Sigmoid colon (tissue), 4 donors: Measurements from ENCODE around the gene TRIM33.

Experiments
- EP300 ChIP-seq, 4 donors: sonication (generic); formaldehyde crosslinking; IDR thresholded peaks; one replicate each; pipeline ENCODE4 v1.6.1; 2017; ENCODE audit warnings: antibody characterized with exemption in 4 of 4
- POLR2A ChIP-seq, 2 donors: fragments of 450-650 bp; IDR thresholded peaks; one replicate each; pipeline ENCODE4 v1.6.1; 2016; ENCODE audit warnings: antibody characterized with exemption in 2 of 2, mild to moderate bottlenecking in 2 of 2, moderate library complexity in 2 of 2
- POLR2AphosphoS5 ChIP-seq, 4 donors: sonication (generic); formaldehyde crosslinking; IDR thresholded peaks; one replicate each; pipeline ENCODE4 v1.6.1; 2017; ENCODE audit warnings: antibody characterized with exemption in 4 of 4
- TF ChIP-seq, protein P1 (sequence below), 4 experiments: fragments of 450-650 bp in 3 of 4; fragments of 200-600 bp in 1 of 4; IDR thresholded peaks; one replicate each; pipeline ENCODE4 v1.5.1; 2016 to 2019; ENCODE audit warnings: antibody characterized with exemption in 4 of 4, mild to moderate bottlenecking in 3 of 4, moderate library complexity in 2 of 4

- TF ChIP-seq, protein P1, sequence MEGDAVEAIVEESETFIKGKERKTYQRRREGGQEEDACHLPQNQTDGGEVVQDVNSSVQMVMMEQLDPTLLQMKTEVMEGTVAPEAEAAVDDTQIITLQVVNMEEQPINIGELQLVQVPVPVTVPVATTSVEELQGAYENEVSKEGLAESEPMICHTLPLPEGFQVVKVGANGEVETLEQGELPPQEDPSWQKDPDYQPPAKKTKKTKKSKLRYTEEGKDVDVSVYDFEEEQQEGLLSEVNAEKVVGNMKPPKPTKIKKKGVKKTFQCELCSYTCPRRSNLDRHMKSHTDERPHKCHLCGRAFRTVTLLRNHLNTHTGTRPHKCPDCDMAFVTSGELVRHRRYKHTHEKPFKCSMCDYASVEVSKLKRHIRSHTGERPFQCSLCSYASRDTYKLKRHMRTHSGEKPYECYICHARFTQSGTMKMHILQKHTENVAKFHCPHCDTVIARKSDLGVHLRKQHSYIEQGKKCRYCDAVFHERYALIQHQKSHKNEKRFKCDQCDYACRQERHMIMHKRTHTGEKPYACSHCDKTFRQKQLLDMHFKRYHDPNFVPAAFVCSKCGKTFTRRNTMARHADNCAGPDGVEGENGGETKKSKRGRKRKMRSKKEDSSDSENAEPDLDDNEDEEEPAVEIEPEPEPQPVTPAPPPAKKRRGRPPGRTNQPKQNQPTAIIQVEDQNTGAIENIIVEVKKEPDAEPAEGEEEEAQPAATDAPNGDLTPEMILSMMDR (IDR thresholded peaks at IDR 0.05): no peak
- TF ChIP-seq EP300 (IDR thresholded peaks at IDR 0.05) (no peak), POLR2AphosphoS5 (IDR thresholded peaks at IDR 0.05) (no peak), POLR2A (IDR thresholded peaks at IDR 0.05) (no peak)
Observed at GRCh38 chr1:114456586-114456985, 54.4 kb downstream of the TRIM33 start.
